ENCODE measurements around the gene PRSS33. TPM values are rescaled to one million over a fixed set of nuclear protein-coding genes. Genes with fewer than 3 reads are reported as not detected.

Gene PRSS33
- total RNA-seq, 2 experiments from 2014 or later: not detected

DNA sequence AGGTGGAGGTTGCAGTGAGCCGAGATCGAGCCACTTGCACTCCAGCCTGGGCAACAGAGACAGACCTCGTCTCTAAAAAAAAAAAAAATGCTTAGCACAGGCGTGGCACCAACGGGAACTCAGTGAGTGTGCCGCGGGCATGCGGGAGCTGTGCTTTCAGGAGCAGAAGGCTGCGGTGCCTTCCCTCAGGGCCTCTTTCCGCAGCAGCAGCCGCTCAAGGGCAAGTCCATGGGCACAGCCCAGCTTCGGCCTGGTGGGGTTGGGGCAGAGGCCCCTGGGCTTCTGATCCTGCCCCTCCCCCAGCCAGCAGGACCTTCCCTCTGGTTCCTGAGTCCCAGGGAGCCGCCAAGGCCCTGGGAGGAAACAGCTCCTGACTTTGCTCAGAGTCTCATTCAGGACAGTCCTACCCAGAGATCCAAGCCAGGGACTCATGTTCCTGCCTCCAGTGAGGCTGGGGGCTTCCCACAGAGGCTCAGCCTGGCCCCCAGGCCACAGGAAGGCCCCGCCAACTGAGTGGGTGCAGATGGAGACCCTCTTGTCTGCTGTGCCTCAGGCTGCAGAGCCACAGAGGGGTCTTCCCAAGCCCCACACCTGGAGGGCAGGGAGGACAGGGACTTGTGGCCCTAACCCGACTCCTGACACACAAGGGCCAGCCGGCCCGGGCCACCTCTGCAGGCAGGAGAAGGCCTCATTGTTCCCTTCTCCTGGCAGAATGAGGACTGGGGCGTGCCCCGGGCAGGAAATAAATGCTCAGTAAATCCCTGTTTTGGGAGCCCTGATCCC, 39.4 kb upstream of the PRSS33 start:
- Mint-ChIP-seq H3K27me3 (peaks cover 3% of the 10 kb centered on the region), H3K9me3 (ENCODE audit: low read depth) (no peaks in the 10 kb centered on the region), H3K27ac (no peak overlapping the region), H3K36me3 (no peaks in the 10 kb centered on the region), H3K4me3 (no peak overlapping the region), H3K4me1 (peaks cover 2% of the 10 kb centered on the region)
- DNase-seq (no peak), ATAC-seq (no peak)
- CTCF ChIA-PET: interaction anchor here (0.6 to 1.1 kb wide), 2 partner anchors 41 to 291 kb away, joined by 3 to 5 read pairs; no protein-coding TSS in a partner anchor

- Mint-ChIP-seq H3K4me1 (peaks cover 2% of the 10 kb centered on the region), H3K36me3 (no peaks in the 10 kb centered on the region), H3K9me3 (ENCODE audit: low read depth) (no peaks in the 10 kb centered on the region), H3K27me3 (peaks cover 3% of the 10 kb centered on the region), H3K4me3 (no peak overlapping the region), H3K27ac (no peak overlapping the region)
- CTCF ChIA-PET: interaction anchor here (1.1 kb wide), 1 partner anchor 42 kb away, joined by 3 read pairs; no protein-coding TSS in a partner anchor
- DNase-seq (no peak), ATAC-seq (no peak)
Observed at GRCh38 chr16:2825906-2826305, 38.5 kb upstream of the PRSS33 start.

DNA sequence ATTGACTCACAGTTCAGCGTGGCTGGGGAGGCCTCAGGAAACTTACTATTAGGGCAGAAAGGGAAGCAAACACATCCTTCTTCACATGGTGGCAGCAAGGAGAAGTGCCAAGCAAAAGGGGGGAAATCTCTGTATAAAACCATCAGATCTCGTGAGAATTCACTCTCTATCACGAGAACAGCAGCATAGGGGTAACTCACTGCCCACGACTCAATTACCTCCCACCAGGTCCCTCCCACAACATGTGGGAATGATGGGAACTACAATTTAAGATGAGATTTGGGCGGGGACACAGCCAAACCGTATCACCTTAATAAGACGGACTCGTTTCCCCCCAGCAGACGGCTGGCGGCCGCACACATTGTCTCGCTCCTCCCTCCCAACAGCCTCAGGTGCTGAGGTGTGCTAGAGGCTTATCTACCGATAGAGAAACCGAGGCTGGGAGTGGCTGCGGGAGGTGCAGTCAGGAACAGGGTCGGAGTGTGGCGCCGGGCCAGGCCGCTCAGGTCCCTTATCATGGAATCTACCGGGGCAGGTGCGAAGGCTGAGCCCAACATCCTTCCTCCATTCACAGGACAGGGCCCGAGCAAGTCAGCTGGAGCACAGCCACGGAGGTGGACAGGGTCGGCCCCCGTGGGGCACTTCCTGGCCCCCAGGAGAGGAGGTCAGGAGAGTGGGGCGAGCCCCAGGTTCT, 37.8 kb upstream of the PRSS33 start:
- H3K36me3 Mint-ChIP-seq: no peaks in the 10 kb centered on the region
- peaks cover 3% of the 10 kb centered on the region for H3K27me3 Mint-ChIP-seq
- ATAC-seq: no peak

DNA sequence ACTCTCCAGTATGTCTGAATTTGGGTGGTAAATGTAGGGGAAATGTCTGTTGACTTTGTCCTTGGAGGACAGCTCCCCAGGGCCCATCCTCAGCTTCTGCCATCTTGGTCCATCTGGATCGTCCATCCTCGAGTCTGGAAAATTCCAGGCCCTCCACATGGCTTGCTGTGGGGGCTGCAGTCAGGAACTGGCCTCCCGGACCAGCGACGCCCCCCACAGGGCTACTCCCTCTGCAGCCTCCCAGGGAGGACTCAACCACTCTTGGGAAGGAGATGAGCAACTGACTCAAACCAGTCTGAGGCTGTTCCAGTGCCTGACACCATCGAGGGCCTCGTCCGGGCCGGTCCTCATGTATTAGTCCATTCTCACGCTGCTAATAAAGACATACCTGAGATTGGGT, 37.3 kb upstream of the PRSS33 start:
- ATAC-seq (no peak), DNase-seq (no peak)
- H3K9me3 Mint-ChIP-seq (ENCODE audit: low read depth): no peaks in the 10 kb centered on the region
- H3K27me3 Mint-ChIP-seq: peaks cover 3% of the 10 kb centered on the region
- no peak overlapping the region for H3K27ac Mint-ChIP-seq
- H3K4me1 Mint-ChIP-seq: no peaks in the 10 kb centered on the region
- no peak overlapping the region for H3K4me3 Mint-ChIP-seq
- H3K36me3 Mint-ChIP-seq: no peaks in the 10 kb centered on the region
- CTCF ChIA-PET: no interaction called here

More for the DNA sequence above, 37.8 kb upstream of the PRSS33 start:
- no peak for DNase-seq
- Mint-ChIP-seq H3K4me1 (peaks cover 2% of the 10 kb centered on the region), H3K27ac (no peak overlapping the region), H3K4me3 (no peak overlapping the region), H3K9me3 (ENCODE audit: low read depth) (no peaks in the 10 kb centered on the region)
- CTCF ChIA-PET: no interaction called here

GRCh38 chr16:2822496-2822895, 35.1 kb upstream of the PRSS33 start:
- CTCF ChIA-PET: interaction anchor here (0.5 to 3.3 kb wide), 2 partner anchors 8 to 17 kb away, joined by 3 to 9 read pairs; no protein-coding TSS in a partner anchor
- Mint-ChIP-seq H3K36me3 (no peaks in the 10 kb centered on the region), H3K4me1 (no peaks in the 10 kb centered on the region), H3K27me3 (peaks cover 3% of the 10 kb centered on the region), H3K9me3 (ENCODE audit: low read depth) (no peaks in the 10 kb centered on the region), H3K4me3 (no peak overlapping the region), H3K27ac (no peak overlapping the region)
- no peak for DNase-seq
- no peak for ATAC-seq

- H3K27me3 Mint-ChIP-seq: peaks cover 3% of the 10 kb centered on the region
- no peaks in the 10 kb centered on the region for H3K9me3 Mint-ChIP-seq (ENCODE audit: low read depth)
- H3K27ac Mint-ChIP-seq: no peak overlapping the region
- no peak overlapping the region for H3K4me3 Mint-ChIP-seq
- no peak for DNase-seq
- CTCF ChIA-PET: interaction anchor here (0.9 to 3.3 kb wide), 2 partner anchors 17 to 46 kb away, joined by 3 to 9 read pairs; no protein-coding TSS in a partner anchor
- no peaks in the 10 kb centered on the region for H3K36me3 Mint-ChIP-seq
- no peak for ATAC-seq
- H3K4me1 Mint-ChIP-seq: no peaks in the 10 kb centered on the region
Observed at GRCh38 chr16:2822158-2822495, 34.8 kb upstream of the PRSS33 start.

GRCh38 chr16:2821487-2822157, 34.3 kb upstream of the PRSS33 start:
- Mint-ChIP-seq H3K4me3 (no peak overlapping the region), H3K4me1 (no peaks in the 10 kb centered on the region), H3K36me3 (no peaks in the 10 kb centered on the region), H3K27me3 (peaks cover 3% of the 10 kb centered on the region), H3K9me3 (ENCODE audit: low read depth) (no peaks in the 10 kb centered on the region), H3K27ac (no peak overlapping the region)
- DNase-seq (no peak), ATAC-seq (no peak)
- CTCF ChIA-PET: interaction anchor here (0.9 to 3.3 kb wide), 2 partner anchors 18 to 47 kb away, joined by 3 to 9 read pairs; no protein-coding TSS in a partner anchor

GRCh38 chr16:2820836-2821486, 33.6 kb upstream of the PRSS33 start:
- H3K36me3 Mint-ChIP-seq: no peaks in the 10 kb centered on the region
- CTCF ChIA-PET: interaction anchor here (0.9 to 3.3 kb wide), 2 partner anchors 18 to 48 kb away, joined by 3 to 9 read pairs; no protein-coding TSS in a partner anchor

GRCh38 chr16:2819939-2820835, 32.8 kb upstream of the PRSS33 start:
- Mint-ChIP-seq H3K4me3 (no peak overlapping the region), H3K9me3 (ENCODE audit: low read depth) (no peaks in the 10 kb centered on the region)

More at GRCh38 chr16:2820836-2821486, 33.6 kb upstream of the PRSS33 start:
- ATAC-seq: no peak
- peaks cover 3% of the 10 kb centered on the region for H3K27me3 Mint-ChIP-seq
- no peaks in the 10 kb centered on the region for H3K4me1 Mint-ChIP-seq
- no peak for DNase-seq
- no peak overlapping the region for H3K4me3 Mint-ChIP-seq
- H3K27ac Mint-ChIP-seq: no peak overlapping the region
- no peaks in the 10 kb centered on the region for H3K9me3 Mint-ChIP-seq (ENCODE audit: low read depth)

DNA sequence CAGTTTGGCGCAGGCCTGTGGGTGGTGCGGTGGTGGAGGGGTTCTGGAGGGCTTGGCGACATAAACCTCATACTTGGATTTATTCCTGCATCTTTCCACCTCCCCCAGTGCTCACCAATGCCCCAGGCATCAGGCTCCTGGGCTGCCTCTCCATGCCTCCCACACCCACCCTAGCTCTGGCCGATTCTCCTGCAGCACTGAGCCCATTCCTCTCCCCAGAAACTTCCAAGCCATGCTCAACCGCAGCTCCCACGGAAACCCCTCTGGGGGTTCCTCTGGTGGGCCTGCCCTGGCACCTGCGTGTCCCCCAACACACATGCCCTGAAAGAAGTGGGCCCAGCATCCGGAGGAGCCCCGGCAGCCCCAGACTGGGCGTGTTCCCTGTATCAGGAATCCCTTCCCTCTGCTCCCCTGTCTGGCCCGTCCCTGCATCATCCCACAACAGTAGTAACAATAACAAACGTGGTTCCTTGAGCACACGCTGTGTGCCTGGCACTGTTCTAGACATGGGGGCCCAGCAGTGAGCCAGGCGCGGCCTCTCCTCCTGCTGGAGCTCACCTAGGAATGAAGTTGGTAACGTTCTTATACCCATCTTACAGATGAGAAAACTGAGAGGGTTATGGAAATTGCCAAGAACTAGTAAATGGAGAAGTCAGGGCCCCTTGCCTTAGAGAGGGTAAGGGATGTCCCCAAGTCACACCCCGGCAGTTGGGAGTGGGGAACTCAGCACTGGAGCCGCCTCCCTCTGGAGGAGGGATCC, 32.0 kb upstream of the PRSS33 start:
- Mint-ChIP-seq H3K36me3 (no peaks in the 10 kb centered on the region), H3K4me3 (no peak overlapping the region), H3K4me1 (no peaks in the 10 kb centered on the region), H3K27ac (no peak overlapping the region), H3K27me3 (peaks cover 3% of the 10 kb centered on the region), H3K9me3 (ENCODE audit: low read depth) (no peaks in the 10 kb centered on the region)
- no peak for ATAC-seq
- DNase-seq: no peak
- CTCF ChIA-PET: interaction anchor here (1.2 kb wide), 1 partner anchor 63 kb away, joined by 3 read pairs; the partner anchor contains the start of gene FLYWCH2

More at GRCh38 chr16:2819939-2820835, 32.8 kb upstream of the PRSS33 start:
- no peaks in the 10 kb centered on the region for H3K36me3 Mint-ChIP-seq
- no peak overlapping the region for H3K27ac Mint-ChIP-seq
- H3K4me1 Mint-ChIP-seq: no peaks in the 10 kb centered on the region
- no peak for DNase-seq
- CTCF ChIA-PET: interaction anchor here (1.2 kb wide), 1 partner anchor 63 kb away, joined by 3 read pairs; the partner anchor contains the start of gene FLYWCH2
- H3K27me3 Mint-ChIP-seq: peaks cover 3% of the 10 kb centered on the region
- no peak for ATAC-seq

- DNase-seq: no peak
- Mint-ChIP-seq H3K27me3 (peaks cover 3% of the 10 kb centered on the region), H3K4me1 (no peaks in the 10 kb centered on the region), H3K9me3 (ENCODE audit: low read depth) (no peaks in the 10 kb centered on the region), H3K4me3 (no peak overlapping the region), H3K36me3 (no peaks in the 10 kb centered on the region), H3K27ac (no peak overlapping the region)
- CTCF ChIA-PET: interaction anchor here (1.2 kb wide), 1 partner anchor 64 kb away, joined by 3 read pairs; the partner anchor contains the start of gene FLYWCH2
- ATAC-seq: no peak
Observed at GRCh38 chr16:2818272-2818876, 31.0 kb upstream of the PRSS33 start.
